DOHH2 (cell line): Measurements from ENCODE around the gene EIF3B.

Experiments used
- H3F3A ChIP-seq: fragments of 200-600 bp; sonication (generic), shearing (Covaris generic); 2 replicates; pipeline ENCODE4 v1.6.0; 2016; ENCODE audit warnings: antibody characterized with exemption, mild to moderate bottlenecking; ENCODE audit not compliant: control insufficient read depth, insufficient read depth
- H3K27ac ChIP-seq: fragments of 200-600 bp; sonication (generic); 2 replicates; pipeline ENCODE4 v1.5.1; 2014; ENCODE audit warnings: low read depth, mild to moderate bottlenecking, low read length, moderate library complexity
- H3K27me3 ChIP-seq: fragments of 200-600 bp; sonication (generic); 2 replicates; pipeline ENCODE4 v1.6.1; 2014; ENCODE audit warnings: mild to moderate bottlenecking, low read length, mixed read lengths; ENCODE audit not compliant: control insufficient read depth
- H3K36me3 ChIP-seq: fragments of 200-600 bp; sonication (generic); 2 replicates; pipeline ENCODE4 v1.6.1; 2014; ENCODE audit warnings: mild to moderate bottlenecking, low read length, moderate library complexity, mixed read lengths; ENCODE audit not compliant: control insufficient read depth
- H3K4me1 ChIP-seq: fragments of 200-600 bp; sonication (generic); 2 replicates; pipeline ENCODE4 v1.6.1; 2014; ENCODE audit warnings: mild to moderate bottlenecking, low read length, mixed read lengths; ENCODE audit not compliant: control insufficient read depth
- H3K4me2 ChIP-seq: fragments of 200-600 bp; sonication (generic); 2 replicates; pipeline ENCODE4 v1.6.0; 2014; ENCODE audit warnings: mild to moderate bottlenecking, low read length, moderate library complexity
- H3K4me3 ChIP-seq: fragments of 200-600 bp; sonication (generic); 2 replicates; pipeline ENCODE4 v1.5.1; 2014; ENCODE audit warnings: mild to moderate bottlenecking, low read length, mixed read lengths
- H3K79me2 ChIP-seq: fragments of 200-600 bp; sonication (generic); 2 replicates; pipeline ENCODE4 v1.6.1; 2014; ENCODE audit warnings: mild to moderate bottlenecking, low read length, mixed read lengths; ENCODE audit not compliant: control insufficient read depth
- H3K9me2 ChIP-seq: fragments of 200-600 bp; sonication (generic); replicated peaks from 2 replicates; pipeline ENCODE4 v1.6.1; 2014; ENCODE audit warnings: mild to moderate bottlenecking, low read length, mixed read lengths; ENCODE audit not compliant: control insufficient read depth
- H3K9me3 ChIP-seq: fragments of 200-600 bp; sonication (generic); 2 replicates; pipeline ENCODE4 v1.6.1; 2014; ENCODE audit warnings: antibody characterized with exemption, low read length, mixed read lengths; ENCODE audit not compliant: control insufficient read depth, insufficient read depth
- H4K20me1 ChIP-seq: fragments of 200-600 bp; sonication (generic); 2 replicates; pipeline ENCODE4 v1.6.0; 2014; ENCODE audit warnings: low read depth, mild to moderate bottlenecking, antibody characterized with exemption, low read length, moderate library complexity; ENCODE audit not compliant: control insufficient read depth, insufficient read depth
- CTCF ChIP-seq: fragments of 200-600 bp; sonication (generic); IDR thresholded peaks from one replicate; pipeline ENCODE4 v1.5.1; 2014; ENCODE audit warnings: antibody characterized with exemption, mild to moderate bottlenecking, low read depth, low read length; ENCODE audit not compliant: poor library complexity, severe bottlenecking
- EZH2phosphoT487 ChIP-seq: fragments of 200-600 bp; sonication (generic); IDR thresholded peaks from 2 replicates; pipeline ENCODE4 v1.6.1; 2017; ENCODE audit warnings: borderline replicate concordance, mild to moderate bottlenecking, antibody characterized with exemption, low read length, moderate library complexity, mixed read lengths

Gene EIF3B

GRCh38 chr7:2409745-2410414 lies 55.3 kb downstream of the EIF3B start:
- no peak overlapping the region for H3K4me3 ChIP-seq
- no peak for TF ChIP-seq EZH2phosphoT487
- TF ChIP-seq CTCF: no peak
- H3K79me2 ChIP-seq: no peaks in the 10 kb centered on the region

GRCh38 chr7:2411049-2411448 lies 56.4 kb downstream of the EIF3B start:
- peaks cover 16% of the 10 kb centered on the region for H3F3A ChIP-seq
- no peak overlapping the region for H3K4me3 ChIP-seq
- peaks cover 17% of the 10 kb centered on the region for H3K27me3 ChIP-seq
- H3K79me2 ChIP-seq: no peaks in the 10 kb centered on the region
- no peak overlapping the region for H3K4me2 ChIP-seq
- TF ChIP-seq EZH2phosphoT487 (no peak), CTCF (no peak)
- peaks cover 16% of the 10 kb centered on the region for H3K4me1 ChIP-seq
- 0 out of 2 replicates have a peak, but pooled peaks cover 2% of the 10 kb centered on the region for H4K20me1 ChIP-seq
- H3K9me2 ChIP-seq: no peaks in the 10 kb centered on the region
- no peaks in the 10 kb centered on the region for H3K36me3 ChIP-seq
- H3K9me3 ChIP-seq: no peaks in the 10 kb centered on the region
- no peak overlapping the region for H3K27ac ChIP-seq

More at GRCh38 chr7:2409745-2410414, 55.3 kb downstream of the EIF3B start:
- H3F3A ChIP-seq: peaks cover 18% of the 10 kb centered on the region
- no peak overlapping the region for H3K4me2 ChIP-seq
- H3K27me3 ChIP-seq: peaks cover 27% of the 10 kb centered on the region
- no peaks in the 10 kb centered on the region for H3K9me2 ChIP-seq
- H3K27ac ChIP-seq: no peak overlapping the region
- H4K20me1 ChIP-seq: peaks cover 8% of the 10 kb centered on the region
- H3K36me3 ChIP-seq: no peaks in the 10 kb centered on the region
- H3K4me1 ChIP-seq: peaks cover 25% of the 10 kb centered on the region
- H3K9me3 ChIP-seq: no peaks in the 10 kb centered on the region

- Histone ChIP-seq H3F3A (peaks cover 9% of the 10 kb centered on the region), H3K36me3 (no peaks in the 10 kb centered on the region), H3K4me1 (peaks cover 7% of the 10 kb centered on the region), H3K9me2 (no peaks in the 10 kb centered on the region), H3K27ac (no peak overlapping the region), H3K27me3 (peaks cover 17% of the 10 kb centered on the region), H3K79me2 (no peaks in the 10 kb centered on the region), H3K4me2 (no peak overlapping the region), H4K20me1 (0 out of 2 replicates have a peak, but pooled peaks cover 3% of the 10 kb centered on the region), H3K4me3 (no peak overlapping the region), H3K9me3 (no peaks in the 10 kb centered on the region)
- no peak for TF ChIP-seq EZH2phosphoT487
- no peak for TF ChIP-seq CTCF
Observed at GRCh38 chr7:2411815-2412586, 57.4 kb downstream of the EIF3B start.
